ENCODE data around the gene TRIM5.
"Not testable (repeated sequence)": the region's sequence is repeated elsewhere in the genome, so short reads cannot be mapped to it uniquely, and the experiment has no call there.

Gene TRIM5, protein sequence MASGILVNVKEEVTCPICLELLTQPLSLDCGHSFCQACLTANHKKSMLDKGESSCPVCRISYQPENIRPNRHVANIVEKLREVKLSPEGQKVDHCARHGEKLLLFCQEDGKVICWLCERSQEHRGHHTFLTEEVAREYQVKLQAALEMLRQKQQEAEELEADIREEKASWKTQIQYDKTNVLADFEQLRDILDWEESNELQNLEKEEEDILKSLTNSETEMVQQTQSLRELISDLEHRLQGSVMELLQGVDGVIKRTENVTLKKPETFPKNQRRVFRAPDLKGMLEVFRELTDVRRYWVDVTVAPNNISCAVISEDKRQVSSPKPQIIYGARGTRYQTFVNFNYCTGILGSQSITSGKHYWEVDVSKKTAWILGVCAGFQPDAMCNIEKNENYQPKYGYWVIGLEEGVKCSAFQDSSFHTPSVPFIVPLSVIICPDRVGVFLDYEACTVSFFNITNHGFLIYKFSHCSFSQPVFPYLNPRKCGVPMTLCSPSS

DNA sequence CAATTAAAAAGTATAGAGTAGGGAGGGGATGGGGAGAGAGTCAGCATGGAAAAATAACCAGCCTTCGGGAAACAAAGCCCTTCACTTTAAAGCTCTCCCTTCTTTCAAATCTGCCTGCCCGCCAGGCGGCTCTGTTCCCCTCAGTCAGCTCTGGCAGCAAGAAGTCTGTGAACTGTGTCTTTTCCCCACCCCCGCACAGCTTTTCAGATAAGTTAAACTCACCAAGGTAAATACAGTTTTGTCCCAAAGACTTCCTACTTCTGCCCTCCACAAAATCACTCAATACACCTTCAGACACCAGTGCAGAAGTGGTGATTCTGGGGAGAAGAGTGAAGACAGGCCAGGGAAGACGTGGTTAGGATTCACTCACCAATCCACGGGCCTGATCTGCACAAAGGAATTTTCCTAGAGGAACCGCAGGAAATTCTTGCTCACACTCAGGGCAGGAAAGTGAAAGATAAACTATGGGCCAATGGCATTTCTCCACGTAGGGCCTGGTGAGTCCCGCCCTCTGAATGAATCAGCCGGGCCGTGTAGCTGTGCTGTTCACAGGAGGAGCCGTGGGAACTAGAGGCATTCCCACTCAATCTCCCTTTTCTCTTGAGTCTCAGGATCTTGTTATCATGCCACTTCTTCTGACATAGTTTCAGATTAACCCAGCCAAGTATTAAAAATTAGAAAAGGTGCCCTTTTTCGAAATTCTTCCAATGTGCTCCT lies at the start of gene TRIM5:
Gene TRIM5 (minus strand): TSS at position 429 of the 717 bp plus-strand sequence. CDS start 4,897 bp downstream, outside the sequence.
- peak within 1 kb of the TSS; percentile 55 for H3K4me3 ChIP-seq (ENCODE audit: low read depth, low read length)

DNA sequence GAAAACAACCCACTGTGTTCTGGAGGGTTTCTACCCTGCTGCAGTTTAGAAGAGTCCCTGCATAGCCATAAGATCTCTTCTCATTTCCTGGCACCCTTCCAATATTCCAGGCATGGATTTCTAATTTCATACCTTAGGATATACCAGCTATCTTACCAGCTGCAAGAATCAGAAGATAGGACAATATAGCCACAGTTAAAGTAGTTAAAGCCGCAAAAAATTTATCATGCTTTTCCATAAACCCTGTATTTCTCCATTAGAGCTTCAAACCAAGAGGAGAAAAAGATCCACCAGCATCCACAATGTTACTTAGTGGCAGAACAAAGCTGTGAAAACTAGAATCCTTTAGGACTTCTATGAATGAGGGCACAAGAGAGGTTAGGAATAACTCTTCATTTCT lies 42.8 kb upstream of the TRIM5 start:
- no peak overlapping the region for H3K4me3 ChIP-seq (ENCODE audit: low read depth, low read length)

DNA sequence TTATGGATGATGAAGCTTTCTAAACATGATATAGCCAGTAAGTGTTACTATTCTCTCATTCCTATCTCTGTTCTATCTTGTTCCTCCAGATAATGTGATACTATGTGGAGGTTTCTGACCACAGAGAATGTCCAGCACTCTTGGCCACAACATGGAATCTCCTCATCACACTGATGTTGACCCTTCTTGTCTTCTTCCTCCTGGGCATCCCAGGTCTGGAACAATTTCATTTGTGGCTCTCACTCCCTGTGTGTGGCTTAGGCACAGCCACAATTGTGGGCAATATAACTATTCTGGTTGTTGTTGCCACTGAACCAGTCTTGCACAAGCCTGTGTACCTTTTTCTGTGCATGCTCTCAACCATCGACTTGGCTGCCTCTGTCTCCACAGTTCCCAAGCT lies 41.5 kb upstream of the TRIM5 start:
- no peak overlapping the region for H3K4me3 ChIP-seq (ENCODE audit: low read depth, low read length)

DNA sequence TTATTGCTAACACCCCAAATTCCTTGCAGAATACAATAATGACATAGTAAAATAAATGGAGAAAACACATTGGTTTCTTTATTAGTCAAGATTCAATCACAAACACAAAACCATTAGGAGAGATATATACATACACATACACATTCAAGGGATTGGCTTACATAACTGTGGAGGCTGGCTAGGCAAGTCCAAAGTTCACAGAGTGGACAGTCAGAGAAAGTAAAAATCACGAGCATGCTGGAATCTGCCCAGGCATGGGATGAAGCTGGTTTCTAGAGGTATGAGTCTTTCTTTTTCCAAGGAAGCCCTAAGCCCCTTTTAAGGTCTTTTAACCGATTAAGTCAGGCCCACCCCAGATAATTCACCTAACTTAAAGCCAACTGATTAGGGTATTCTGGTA lies 37.7 kb upstream of the TRIM5 start:
- H3K4me3 ChIP-seq (ENCODE audit: low read depth, low read length), result no peak overlapping the region

DNA sequence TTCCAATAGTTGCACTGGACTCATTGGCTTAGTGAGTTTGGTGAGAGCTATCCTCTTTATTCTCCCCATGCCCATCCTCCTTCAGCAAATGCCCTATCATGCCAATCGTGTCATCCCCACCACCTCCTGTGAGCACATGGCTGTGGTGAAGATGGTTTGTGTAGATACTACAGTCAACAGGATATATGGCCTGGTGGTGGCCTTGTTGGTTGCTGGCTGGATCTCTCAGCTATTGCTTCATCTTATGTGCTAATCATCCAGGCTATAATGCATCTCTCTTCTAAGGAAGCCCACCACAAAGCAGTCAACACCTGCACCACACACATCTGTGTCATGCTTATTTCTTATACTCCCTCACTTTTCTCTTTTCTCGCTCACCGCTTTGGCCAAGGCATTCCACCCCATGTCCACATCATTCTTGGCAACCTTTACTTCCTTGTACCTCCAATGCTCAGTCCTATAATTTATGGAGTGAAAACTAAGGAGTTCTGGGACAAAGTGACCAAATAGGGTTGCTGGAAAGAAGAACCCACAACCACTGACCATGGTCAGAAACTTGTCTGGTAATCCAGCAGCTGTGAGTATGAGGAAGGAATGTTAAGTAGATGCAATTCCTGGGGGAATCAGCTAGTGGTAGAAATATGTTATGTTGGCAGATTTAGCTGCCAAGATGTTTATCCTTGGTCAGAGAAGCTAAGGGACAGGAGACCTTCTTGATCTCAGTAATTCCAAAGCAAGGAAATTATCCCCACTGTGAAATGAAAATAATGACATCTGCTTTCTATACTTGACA lies 35.0 kb upstream of the TRIM5 start:
- H3K4me3 ChIP-seq (ENCODE audit: low read depth, low read length), result no peak overlapping the region

DNA sequence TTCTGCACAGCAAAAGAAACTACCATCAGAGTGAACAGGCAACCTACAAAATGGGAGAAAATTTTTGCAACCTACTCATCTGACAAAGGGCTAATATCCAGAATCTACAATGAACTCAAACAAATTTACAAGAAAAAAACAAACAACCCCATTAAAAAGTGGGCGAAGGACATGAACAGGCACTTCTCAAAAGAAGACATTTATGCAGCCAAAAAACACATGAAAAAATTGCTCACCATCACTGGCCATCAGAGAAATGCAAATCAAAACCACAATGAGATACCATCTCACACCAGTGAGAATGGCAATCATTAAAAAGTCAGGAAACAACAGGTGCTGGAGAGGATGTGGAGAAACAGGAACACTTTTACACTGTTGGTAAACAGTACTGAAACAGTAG lies 31.6 kb upstream of the TRIM5 start:
- H3K4me3 ChIP-seq (ENCODE audit: low read depth, low read length), result not testable (repeated sequence)

DNA sequence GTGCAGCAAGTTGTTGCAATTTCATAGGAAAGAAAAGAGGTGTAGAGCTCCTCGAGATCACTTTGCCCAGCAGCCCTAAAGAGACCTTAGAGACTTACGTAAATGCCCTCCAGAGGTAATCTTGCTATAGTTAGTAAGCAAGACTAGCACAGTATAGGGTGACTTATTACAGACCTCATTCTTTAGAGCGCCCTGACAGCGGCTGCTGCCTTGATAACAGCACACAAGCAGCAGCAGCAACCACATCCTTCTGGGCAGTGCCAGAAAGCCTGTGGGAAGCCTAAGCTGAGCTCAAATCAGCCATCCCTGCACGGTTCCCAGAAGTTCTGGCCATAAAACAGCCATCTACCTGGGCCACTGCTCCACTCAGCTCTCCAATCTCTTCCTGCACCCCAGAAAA lies 28.8 kb upstream of the TRIM5 start:
- no peak overlapping the region for H3K4me3 ChIP-seq (ENCODE audit: low read depth, low read length)

DNA sequence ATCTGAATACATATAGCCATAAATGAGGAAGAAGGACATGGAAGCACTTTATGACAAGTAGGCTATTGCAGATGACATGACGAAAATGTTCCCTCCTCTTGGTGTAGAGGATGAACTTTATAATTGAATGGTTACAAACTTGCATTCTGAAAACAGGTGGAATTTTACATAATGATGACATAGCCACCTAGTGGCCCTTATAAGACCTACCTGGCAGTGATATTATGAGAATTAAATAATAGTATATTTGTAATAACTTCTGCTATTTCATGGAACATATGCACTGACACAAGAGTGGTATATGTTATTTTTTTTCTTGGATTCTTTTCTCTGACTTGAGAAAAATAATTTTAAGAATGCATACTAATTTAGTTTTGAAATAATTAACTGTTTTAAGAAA lies 27.6 kb upstream of the TRIM5 start:
- no peak overlapping the region for H3K4me3 ChIP-seq (ENCODE audit: low read depth, low read length)

DNA sequence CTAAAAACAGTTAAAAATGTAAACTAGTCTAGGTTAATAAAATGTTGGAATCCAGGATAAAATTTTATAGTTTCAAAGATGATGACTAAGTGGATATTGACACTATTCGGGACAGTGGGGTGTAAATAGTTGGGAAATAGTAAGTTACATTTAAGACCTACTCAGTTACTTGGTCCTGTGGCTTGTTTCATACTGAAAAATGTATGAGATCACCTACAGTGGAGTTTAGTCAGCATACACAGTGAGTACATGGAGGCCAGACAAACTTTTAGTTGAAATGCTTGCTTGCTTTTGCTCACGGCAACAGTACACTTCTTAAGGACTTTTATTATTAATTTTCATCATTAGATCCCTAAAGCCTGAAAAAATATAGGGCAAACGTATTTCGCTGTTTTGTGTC lies 20.8 kb upstream of the TRIM5 start:
- H3K4me3 ChIP-seq (ENCODE audit: low read depth, low read length), result no peak overlapping the region

DNA sequence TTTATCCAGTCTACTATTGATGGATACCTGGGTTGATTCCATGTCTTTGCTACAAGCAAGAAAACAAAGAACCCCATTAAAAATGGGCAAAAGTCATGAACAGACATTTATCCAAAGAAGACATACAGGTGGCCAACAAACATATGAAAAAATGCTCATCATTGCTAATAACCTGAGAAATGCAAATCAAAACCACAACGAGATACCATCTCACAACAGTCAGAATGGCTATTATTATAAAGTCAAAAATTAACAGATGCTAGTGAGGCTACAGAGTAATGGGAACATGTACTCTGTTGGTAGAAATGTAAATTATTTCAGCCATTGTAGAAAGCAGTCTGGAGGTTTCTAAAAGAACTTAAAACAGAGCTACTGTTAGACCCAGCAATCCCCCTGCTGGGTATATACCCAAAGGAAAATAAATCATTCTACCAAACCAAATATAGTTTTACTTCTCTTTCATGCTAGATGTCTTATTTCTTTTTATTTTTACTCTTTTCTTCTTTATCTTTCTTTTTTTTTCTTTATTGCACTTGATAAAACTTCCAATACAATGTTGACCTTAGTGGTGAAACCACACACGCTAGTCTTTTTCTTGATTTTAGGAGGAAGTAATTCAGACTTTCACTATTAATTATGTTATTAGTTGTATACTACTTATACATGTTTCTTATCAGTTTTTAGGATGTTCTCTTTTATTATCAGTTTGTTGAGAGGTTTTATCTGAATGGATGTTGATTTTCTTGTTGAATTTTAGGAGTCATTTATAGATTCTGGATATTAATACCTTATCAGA lies 19.1 kb upstream of the TRIM5 start:
- H3K4me3 ChIP-seq (ENCODE audit: low read depth, low read length), result no peak overlapping the region

DNA sequence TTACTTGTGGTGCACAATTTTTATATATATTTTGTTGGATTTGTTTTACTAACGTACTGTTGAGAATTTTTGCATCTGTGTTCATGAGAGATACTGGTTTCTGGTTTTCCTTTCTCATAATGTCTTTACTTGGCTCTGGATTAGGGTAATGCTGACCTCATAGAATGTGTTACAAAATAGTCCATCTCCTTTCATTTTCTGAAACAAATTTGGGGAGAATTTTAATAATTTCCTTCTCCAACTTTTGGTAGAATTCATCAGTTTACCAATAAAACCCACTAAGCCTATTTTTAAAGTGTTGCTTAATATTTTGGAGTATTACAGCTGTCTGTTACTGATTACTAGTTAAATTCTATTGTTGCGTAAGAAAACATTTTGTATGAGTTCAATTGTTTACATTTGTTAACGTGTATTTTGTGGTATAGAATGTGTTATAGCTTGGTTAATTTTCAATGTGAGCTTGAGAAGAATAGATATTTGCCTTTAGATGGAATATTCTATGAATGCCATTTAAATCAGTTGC lies 16.2 kb upstream of the TRIM5 start:
- H3K4me3 ChIP-seq (ENCODE audit: low read depth, low read length), result no peak overlapping the region

DNA sequence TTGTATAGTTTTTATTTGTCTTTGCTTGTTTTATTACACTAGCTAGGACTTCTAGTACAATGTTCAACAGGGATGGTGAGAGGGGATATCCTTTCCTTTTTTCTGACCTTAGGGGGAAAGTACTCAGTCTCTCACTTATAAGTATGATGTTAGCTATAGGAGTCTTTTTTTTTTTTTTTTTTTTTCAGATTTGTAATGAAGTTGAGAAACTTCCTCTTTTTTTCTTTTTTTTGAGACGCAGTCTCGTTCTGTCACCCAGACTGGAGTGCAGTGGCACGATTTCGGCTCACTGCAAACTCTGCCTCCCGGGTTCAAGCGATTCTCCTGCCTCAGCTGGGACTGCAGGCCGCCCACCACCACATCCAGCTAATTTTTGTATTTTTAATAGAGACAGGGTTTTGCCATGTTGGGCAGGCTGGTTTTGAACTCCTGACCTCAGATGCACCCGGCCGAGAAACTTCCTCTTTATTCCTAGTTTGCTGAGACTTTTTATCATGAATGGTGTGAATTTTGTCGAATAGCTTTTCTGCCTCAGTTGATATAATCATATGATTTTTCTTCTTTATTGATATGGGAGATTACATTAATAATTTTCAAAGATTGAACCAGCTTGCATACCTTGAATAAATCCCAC lies 15.7 kb upstream of the TRIM5 start:
- no peak overlapping the region for H3K4me3 ChIP-seq (ENCODE audit: low read depth, low read length)

DNA sequence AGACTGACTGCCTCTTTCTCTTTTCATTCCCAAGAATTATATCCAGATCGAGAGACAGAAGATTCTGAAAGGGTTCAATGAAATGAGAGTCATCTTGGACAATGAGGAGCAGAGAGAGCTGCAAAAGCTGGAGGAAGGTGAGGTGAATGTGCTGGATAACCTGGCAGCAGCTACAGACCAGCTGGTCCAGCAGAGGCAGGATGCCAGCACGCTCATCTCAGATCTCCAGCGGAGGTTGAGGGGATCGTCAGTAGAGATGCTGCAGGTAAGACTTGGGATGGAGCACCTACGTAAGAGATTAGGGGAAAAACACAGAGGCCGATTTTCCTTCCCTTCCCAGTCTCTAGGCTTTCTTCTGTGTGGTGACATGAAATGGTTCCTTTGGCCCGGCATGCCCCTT lies 13.4 kb upstream of the TRIM5 start:
- no peak overlapping the region for H3K4me3 ChIP-seq (ENCODE audit: low read depth, low read length)

DNA sequence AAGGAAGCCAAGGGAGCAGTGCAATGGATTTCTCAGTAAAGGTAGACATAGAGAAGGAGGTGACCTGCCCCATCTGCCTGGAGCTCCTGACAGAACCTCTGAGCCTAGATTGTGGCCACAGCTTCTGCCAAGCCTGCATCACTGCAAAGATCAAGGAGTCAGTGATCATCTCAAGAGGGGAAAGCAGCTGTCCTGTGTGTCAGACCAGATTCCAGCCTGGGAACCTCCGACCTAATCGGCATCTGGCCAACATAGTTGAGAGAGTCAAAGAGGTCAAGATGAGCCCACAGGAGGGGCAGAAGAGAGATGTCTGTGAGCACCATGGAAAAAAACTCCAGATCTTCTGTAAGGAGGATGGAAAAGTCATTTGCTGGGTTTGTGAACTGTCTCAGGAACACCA lies 11.3 kb upstream of the TRIM5 start:
- no peak overlapping the region for H3K4me3 ChIP-seq (ENCODE audit: low read depth, low read length)

DNA sequence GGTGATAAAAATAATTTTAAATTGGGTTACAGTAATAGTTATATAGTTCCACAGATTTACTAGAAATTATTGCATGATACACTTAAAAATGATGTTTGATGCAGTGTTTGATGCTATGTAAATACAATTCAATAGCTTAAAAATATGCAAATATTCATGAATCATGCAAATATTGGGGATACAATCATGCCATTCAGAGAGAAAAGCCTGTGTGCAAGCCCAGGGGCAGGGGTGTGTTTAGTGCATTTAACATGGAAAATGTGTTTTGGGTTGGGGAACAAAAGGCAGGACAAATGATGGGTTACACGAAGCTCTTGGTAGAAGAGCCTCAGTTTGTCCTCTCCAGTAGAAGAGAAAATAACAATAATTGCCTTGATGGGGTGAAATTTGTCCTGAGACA lies 10.7 kb upstream of the TRIM5 start:
- no peak overlapping the region for H3K4me3 ChIP-seq (ENCODE audit: low read depth, low read length)

DNA sequence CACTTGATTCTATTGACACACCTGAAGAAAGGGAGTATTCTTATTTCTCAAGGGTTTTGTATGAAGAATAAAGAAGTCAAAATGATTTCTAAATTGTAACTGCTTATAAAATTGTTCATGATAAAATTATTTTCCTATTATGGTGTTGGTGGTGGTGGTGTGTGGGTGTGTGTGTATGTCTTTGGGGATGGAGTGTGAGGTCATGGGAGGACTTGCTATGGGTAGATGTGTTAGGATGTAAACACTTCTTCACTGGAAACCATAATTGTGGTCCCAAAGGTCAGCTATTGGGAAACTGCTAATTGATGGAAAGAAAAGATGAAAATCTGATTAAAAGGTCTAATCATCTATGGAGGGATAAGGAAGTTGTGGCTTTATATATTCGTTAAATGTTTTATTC lies 9.8 kb upstream of the TRIM5 start:
- no peak overlapping the region for H3K4me3 ChIP-seq (ENCODE audit: low read depth, low read length)

DNA sequence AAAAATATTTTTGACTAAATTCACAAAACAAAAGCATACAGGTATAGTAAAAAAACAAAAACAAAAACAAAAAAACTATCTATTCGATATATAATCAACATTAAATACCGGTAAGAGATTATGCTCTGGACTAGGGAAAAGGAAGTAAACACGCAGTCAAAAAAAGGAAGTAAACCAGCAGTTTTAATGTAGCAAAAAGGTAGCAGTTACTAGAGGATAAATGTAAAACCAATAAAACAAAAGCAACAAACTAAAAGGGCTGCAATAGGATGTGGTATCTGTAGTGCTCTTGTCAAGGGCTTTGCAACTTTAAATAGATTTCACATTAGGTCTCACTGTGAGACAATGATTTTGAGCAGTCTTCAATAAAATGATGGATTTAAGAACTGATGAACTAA lies 7.1 kb upstream of the TRIM5 start:
- no peak overlapping the region for H3K4me3 ChIP-seq (ENCODE audit: low read depth, low read length)

DNA sequence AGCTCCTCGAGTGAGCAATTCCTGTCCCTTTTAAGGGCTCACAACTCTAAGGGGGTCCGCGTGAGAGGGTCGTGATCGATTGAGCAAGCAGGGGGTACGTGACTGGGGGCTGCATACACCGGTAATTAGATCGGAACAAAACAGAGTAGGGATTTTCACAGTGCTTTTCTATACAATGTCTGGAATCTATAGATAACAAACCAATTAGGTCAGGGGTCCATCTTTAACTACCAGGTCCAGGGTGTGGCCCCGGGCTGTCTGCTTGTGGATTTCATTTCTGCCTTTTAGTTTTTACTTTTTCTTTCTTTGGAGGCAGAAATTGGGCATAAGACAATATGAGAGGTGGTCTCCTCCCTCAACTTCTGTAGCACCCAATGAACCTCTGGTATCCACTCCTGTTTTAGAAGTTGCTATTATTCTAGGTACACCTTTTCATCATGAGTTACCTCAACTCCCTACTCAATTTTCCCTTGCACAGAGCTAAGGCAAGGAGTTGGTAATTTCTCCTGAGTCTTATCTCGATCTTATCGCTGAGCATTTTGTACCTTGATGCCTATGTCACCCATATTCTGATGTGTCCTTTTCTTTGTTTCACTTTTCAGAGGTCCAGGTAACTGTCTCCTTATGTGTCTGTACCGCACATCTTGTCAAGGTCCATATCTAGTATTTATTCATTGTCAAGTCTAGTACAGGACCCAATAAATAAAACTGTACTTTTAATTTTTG lies 6.5 kb upstream of the TRIM5 start:
- not testable (repeated sequence) for H3K4me3 ChIP-seq (ENCODE audit: low read depth, low read length)

DNA sequence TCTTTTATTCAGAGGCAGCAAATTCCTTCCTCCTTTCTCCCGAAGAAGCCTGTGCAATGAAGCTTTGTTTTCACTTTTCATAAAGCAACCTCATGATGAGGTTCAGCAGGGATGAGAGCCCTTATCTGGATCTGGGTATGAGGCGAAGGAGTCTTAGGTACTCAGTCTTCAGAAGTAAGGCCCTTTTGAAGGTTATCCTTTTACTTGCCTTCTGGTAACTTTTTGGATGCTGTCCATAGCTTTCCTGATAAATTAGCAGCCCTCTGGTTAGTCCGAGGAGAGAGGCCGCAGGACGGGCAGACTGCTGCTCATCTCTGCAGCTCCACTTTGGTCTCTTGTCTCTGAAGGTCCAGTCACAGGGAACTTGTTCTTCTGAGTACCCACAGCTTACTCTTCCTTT lies 5.9 kb upstream of the TRIM5 start:
- peak overlapping the region; percentile 5 for H3K4me3 ChIP-seq (ENCODE audit: low read depth, low read length)
